SHP77 (cell line): ENCODE data around the gene LDLRAP1.
"Not testable (repeated sequence)": the region's sequence is repeated elsewhere in the genome, so short reads cannot be mapped to it uniquely, and the experiment has no call there.

Experiments
- DNase-seq, 2 experiments: peaks; one replicate each; lab custom pipeline; 2025; lab: John Stamatoyannopoulos, UW

The LDLRAP1 gene, protein sequence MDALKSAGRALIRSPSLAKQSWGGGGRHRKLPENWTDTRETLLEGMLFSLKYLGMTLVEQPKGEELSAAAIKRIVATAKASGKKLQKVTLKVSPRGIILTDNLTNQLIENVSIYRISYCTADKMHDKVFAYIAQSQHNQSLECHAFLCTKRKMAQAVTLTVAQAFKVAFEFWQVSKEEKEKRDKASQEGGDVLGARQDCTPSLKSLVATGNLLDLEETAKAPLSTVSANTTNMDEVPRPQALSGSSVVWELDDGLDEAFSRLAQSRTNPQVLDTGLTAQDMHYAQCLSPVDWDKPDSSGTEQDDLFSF

DNA sequence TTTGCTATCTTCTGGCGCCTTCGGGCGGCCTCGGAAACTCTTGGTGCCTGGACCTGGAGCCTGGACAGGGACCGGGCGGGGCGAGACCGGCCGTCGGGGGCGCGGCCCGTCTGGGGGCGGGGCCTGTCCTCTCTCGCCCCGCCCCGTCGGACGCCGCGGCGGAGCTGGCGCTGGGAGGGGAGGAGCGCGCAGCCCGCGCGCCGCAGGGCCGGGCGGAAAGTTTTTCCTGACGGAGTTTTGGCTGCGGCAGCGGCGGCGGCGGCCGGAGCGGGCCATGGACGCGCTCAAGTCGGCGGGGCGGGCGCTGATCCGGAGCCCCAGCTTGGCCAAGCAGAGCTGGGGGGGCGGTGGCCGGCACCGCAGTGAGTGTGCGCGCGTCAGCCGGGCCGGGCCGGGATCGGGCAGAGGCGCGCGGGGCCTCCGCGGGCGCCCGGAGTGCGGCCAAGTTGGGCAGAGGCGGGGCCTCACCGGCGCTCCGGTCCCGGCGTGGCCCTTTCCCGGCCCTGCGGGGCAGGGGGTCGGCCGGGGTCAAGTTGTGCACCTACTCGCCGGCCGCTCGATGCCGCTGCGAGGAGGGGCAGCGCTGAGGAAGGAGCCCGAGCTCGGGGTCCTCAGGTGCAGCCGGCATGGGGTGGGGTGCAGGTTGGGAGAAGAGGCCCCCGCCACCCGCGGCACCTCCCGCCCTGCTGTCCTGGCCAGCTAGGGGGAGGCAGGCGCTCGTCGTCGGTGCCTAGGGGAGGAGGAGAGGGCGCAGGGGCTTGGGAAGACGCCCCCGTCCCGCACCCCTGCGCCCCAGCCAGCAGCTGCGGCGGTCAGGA, at the start of gene LDLRAP1:
LDLRAP1 (plus strand) TSS at position 182 of the 818 bp plus-strand sequence; CDS start at position 275, 93 bp downstream.
- DNase-seq: no peak

DNA sequence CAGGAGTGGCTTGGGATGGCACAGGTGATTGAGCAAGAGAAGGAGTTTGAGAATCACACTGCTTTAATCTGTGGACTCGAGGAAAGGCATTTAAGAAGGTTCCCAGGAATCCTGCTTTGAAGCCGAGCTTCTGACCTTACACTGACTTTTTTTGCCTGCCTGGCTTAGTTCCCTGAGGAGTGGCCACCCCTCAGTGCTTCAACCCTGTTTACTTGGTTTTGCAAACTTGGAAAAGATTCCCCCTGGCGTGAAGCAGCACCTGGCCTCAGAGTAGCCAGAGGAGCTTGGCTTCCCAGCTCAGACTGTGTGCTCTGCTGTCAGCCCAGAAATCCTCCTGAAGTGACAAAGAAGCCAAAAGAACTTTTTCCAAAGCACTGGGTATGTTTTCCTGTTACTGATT, 48.5 kb upstream of the LDLRAP1 start:
- no peak for DNase-seq

DNA sequence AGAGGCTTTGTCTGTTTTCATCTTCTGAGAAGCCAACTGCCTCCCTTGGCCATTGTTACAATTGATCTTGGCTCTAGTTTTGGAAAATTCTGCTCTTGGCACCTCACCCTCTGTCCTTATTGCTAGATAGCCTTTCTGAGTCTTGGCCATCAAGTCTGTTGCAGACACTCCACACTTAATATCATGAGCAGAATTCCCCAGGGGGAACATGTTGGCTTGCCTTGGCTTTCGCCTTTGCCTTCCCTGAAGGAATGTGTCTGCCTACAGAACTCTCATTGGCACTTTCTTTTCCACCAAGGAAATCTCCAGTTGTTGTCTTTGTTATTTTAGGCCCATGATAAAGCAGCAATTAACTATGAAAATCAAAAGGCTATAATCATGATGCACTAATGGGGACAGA, 42.7 kb upstream of the LDLRAP1 start:
- DNase-seq: no peak

DNA sequence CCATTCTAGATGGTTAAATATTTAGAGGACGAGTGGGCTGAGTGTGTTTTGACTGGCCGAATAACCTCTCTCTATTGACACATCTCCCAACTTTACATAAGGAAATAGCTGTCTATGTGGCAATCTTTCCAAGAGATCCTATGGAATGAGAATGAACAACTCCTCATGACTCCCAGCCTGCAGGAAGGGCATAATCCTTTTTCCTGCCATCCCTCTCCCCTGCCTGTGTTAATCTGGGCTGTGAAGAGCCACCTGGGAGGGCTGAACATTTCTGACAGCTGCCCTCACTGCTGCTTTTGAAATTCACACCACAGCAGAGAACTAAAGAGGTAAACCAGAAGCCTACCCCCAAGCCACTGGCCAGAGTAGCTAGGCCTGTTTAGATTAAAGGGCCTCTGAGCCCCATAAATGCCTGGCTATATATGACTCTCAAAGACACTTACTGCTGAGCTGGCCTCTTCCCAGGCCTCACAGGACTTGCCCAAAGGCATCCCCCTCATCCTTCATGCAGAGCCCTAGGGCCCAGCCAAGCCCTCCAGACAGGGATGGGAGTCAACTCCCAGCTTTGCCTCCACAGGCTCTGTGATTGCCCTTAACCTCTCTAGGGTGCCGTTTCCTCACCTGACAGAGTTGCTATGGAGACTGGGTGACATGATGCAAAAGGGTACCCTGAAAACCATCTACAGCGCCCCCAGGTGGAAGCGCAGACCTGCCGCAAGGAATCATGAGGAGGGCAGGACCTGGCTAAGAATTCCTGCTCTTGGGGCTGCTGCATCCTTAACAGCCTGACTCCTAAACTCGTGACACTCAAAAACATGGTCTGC, 42.0 kb upstream of the LDLRAP1 start:
- DNase-seq: no peak

DNA sequence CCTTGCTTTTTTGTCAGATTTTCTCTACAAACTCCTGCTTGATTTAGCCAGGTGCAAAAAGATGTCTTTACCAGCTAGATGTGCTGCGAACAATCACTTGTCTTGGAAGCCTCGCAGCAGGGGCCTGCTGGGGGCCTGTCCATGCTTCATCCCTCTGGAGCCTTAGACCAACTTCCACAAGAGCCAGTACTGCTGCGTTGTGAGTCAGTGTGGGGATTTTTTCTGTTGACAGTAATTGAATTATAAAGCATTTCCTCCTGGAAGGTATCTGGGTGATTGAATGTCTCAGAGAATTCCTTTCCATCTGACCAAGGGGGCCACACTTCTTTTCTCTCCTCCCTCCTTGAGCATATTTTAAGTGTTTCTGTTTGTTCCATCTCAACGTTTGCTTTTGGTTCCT, 40.4 kb upstream of the LDLRAP1 start:
- no peak for DNase-seq

DNA sequence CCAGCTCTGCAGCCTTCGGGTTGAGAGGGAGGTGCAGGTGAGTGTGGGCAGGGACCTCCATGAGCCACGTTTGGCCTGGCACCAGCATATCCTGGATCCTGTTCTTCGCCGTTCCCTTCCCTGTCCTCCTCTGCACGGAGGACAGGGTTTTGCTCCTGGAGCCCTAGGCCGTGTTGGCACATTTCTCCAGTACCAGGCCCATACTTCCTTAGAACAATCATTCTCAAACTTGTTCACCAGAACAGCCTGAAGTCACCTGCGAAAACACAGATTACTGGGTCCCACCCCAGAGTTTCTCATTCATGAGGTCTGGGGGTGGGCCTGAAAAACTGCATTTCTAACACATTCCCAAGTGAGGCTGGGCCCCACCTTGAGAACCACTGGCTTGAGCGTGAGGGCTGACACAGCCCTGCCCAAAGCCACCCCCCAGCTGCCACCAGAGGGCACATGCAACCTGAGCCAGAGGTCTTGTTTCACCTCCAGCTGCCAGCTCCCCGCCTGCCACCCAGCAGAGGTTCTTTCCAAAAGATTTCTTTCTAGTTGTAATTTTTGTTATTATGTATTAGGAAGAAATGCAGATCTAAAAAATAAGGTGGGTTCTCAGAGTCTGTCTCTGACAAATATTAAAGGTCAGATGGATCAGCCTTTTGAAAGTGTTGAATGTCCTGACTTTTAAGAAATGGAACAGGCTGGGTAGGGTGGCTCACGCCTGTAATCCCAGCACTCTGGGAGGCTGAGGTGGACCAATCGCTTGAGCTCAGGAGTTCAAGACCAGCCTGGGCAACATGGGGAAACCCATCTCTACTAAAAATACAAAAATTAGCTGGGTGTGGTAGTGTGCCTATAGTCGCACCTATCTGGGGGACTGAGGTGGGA, 39.6 kb upstream of the LDLRAP1 start:
- peak; percentile 26 to 64 for DNase-seq

DNA sequence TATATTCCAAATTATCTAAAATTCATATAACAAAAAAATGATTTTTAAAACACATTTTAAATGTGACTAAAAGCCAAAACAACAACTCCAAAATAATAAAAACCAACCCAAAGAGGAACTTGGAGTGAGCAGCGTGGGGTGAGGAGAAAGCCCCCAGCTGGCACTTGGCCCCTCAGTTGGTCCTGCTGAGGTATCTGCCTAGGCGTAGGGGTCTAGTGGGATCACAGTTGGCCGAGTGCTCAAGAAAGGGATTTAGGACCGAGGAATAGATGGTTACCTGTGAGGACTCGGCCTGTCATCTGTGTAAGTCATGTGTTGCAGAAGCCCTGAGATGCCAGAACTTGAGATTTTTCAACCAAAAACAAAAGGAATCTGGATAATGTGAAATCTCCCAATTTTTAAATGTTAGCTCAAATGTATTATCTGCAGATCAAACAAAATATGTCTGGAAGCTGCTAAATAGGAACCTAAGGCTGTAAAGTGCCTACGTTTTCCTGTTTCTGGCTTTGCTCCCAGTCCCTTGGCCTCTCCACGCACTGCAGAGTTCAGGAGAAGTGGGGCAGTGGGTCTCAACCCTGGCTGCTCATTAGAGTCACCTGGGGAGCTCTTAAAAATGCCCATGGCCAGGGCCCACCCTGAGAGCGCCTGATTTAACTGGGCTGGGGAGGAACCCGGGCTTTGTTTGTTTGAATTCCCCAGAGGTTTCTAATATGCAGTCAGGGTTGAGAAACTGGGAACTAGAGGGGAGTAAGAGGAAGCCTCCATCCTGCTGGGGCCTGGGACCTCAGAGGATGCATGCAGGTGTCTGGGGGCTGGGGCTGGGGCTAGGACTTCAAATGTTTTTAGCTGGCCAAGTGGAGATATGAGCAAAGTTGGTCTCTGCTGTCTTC, 38.5 kb upstream of the LDLRAP1 start:
- no peak for DNase-seq

DNA sequence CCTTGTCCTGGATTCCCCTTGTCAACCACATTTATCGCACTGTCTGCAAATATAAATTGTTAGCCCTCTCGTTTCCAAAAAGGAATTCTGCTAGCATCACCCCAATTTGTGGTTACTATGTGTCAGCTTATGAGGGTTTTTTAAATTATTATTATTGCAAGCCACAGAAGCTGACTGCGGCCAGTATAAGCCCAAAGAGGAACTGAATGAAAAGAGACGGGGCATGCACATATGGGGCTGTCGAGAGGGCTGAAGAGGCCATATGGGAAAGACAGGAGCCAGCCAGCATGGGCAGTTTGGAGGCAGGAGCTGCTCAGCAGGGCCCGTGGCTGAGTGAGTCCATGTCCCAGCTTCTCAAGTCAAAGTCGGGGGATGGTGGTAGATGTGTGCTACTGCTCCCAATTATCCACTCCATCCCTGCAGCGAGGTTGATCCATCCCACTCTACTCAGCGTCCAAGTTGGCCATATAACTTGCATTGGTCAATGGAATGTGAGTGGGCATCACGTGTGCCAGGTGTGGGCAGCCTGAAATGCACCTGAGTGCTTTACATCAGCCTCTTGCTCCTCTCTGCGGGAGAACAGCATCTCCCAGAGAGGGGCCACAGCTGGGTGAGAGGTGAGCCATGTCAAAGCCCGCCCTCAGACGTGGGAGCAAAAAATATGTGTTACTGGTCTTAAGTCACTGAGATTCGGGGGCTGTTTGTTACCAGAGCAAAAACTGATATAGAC, 37.6 kb upstream of the LDLRAP1 start:
- DNase-seq: no peak

DNA sequence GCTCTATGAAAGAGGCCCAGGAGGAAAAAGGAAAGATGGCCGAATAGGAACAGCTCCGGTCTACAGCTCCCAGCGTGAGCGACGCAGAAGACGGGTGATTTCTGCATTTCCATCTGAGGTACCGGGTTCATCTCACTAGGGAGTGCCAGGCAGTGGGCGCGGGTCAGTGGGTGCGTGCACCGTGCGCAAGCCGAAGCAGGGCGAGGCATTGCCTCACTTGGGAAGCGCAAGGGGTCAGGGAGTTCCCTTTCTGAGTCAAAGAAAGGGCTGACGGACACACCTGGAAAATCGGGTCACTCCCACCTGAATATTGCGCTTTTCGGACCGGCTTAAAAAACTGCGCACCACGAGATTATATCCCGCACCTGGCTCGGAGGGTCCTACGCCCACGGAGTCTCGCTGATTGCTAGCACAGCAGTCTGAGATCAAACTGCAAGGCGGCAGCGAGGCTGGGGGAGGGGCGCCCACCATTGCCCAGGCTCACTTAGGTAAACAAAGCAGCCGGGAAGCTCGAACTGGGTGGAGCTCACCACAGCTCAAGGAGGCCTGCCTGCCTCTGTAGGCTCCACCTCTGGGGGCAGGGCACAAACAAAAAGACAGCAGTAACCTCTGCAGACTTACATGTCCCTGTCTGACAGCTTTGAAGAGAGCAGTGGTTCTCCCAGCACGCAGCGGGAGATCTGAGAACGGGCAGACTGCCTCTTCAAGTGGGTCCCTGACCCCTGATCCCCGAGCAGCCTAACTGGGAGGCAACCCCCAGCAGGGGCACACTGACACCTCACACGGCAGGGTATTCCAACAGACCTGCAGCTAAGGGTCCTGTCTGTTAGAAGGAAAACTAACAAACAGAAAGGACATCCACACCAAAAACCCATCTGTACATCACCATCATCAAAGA, 36.6 kb upstream of the LDLRAP1 start:
- DNase-seq: not testable (repeated sequence)

DNA sequence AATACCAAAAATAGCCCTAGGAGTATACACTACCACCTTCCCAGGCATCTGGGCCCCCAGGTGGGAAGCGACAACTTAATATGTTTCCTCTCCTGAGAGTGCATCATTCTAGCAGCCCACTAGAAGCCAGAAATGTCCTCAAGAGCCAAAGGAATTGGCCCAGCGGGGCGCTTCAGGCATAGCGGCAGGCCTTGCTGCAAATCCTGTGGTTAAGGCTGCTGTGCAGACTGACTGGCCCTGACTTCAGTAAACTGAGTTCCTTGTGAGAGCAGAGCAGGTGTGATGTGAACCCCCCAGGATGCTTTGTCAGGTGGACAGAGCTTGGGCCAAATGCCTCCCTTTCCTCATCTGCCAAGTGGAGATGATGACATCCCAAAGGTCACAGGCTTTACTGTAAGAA, 29.7 kb upstream of the LDLRAP1 start:
- DNase-seq: no peak

DNA sequence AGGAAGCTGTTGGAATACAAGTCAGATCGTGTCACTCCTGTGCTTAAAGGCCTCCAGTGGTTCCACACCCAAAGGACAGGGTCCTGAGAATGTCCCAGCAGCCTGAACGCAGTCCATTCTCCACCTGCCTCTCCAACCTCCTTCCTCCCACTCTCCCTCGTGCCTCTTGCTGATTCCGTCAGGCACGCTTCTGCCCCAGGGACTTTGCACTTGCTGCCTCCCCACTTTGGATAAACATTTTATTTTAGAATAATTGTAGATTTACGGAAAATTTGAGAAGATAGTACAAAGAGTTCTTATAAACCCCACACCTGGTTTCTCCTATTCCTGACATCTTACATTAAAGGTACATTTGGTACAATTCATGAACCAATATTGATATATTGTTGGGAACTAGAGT, 28.4 kb upstream of the LDLRAP1 start:
- no peak for DNase-seq

DNA sequence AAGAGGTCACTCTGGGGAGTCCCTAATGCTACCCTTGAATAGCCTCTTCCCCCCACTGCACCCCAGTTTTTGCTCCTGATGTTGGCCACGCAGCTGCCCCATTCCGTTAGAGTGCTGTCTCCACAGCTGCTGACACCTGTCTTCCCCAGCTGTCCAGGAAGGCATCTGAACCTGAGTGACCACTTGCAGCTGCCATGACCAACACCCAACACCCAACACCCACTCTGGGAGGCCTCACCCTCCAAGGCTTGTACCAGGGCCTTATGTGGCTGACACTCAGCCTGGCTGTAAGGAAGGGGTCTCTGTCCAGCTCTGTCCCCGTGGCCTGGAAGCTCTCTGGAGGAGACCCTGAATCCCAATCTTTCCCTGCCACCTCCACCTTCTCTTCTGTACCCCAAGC, 26.7 kb upstream of the LDLRAP1 start:
- DNase-seq: no peak

DNA sequence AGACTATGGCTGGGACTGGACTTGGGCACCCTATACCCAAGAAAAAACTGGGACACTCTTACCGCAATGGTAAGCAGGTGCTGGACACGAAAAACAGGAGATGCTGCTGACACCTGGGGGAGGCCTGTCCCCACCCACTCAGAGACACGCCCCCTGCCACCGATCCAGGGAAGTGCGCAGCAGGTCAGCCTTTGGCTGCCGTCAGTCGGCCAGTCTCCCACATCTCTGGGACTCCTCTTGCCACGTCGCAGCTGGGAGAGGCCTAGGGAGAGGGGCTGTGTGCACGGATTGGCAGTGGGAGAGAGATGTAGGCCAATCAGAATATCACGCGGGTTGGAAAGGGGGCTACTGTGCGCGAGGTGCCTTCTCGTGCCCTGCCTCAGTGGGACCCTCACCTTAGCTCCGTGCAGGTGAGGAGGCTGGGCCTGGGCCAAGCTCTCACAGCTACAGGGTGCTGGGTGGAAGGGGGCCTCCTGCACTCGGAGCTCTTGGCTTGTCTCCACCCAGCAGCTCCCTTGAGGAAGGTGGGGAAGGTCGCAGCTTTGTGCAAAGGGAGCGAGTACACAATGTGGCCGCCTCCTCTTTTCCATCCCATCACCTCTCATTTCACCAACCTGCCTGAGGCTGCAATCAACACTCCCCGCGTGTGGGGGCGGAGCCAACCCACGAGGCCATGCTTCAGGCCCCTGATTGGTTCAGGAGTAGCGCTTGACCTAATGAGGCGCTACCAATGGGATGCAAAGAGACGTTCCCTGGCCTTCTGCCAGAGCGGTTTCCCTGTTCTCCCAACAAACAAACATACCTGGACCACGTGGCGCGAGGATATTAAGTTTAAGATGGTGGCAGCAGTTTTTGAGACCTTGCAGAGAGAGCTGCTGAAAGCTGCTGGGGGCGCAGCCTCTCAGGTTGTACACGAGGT, 25.7 kb upstream of the LDLRAP1 start:
- no peak for DNase-seq

DNA sequence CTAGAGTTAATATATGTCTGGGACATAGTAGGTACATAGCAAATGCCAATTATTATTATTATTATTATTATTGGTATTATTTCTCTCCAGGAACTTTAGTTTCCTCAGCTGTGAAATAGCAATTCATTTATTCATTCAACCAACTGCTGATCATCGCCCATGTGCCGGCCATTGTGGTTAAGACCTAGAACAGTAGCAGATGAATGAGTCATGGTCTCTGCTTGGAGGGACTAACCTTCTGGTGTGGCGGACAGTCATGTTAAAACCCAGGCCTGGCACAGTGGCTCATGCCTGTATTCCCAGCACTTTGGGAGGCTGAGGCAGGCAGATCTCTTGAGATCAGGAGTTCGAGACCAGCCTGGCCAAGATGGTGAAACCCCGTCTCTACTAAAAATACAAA, 23.8 kb upstream of the LDLRAP1 start:
- no peak for DNase-seq

DNA sequence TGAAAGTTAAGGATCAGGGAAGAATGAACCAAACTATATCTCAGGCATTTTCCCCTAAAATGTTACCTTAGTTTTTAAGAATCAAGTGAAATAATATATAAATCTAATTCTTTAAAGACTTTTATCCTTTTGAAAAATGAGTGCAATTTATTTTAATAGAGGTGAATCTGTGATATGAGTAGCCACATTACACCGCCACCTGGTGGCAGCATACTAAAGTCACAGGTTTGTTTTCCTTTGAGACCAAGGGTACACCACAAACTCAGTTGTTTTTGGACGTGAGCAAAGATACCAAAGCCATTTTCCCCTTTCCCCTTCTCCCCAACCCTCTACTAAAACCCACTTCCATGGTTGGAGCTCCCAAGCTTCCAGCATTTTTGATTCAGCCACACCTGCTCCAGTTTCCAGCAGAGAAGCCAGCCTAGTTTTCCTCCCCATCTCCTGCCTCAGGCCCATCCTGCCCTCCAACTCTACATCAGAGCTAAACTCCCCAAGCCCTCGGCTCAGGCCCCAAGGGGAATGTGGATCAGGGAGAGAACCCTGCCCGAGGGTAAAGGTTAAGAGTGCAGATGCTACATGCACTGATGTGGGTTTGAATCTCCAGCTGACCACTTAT, 22.9 kb upstream of the LDLRAP1 start:
- DNase-seq: peak; percentile 29 to 43

DNA sequence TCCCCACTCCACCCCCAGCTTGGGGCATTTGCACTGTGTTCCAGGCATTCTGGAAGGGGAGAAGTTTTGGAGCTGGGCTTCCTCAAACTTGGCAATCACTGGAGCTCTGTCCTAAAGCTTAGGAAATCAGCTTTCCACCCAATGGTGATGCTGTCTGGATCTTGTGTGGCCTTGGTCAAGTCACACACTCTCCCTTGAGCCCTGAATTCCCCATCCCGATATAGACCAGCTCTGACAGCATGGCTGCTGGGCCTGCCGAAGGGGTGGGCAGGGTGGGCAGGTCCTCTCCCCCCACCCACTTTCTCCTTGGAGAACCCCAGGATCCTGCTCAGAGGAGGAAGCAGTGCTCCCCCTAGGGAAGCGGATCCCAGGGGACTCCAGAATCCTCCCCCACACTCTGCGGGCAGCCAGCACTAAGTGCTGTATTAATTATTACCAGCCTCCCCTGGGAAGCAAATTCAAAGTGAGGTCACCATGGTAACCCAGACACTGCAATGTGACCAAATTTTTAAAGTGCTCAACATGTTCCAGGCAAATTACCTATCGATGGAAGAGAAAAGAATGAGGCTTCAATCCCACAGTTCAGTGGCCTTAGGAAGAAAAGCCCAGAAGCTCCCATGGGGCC, 21.3 kb upstream of the LDLRAP1 start:
- no peak for DNase-seq

DNA sequence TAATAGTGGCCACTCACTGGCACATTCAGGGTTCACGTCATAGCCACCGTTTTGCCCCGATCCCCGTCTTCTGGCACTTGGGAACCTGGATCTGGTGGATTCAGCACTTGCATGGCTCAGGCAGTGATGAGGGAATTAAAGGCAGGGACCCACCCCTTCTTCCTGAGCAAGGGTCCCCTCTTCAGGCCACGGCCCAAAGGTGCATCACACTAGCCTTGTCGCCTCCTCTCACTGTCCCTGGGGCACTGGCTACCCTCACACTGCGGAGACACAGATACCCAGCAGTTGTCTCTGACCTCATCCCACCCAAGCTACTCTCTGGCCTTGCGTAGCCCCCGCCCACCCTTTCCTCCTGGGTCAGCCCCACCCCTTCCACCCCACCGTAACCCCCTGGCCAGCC, 19.9 kb upstream of the LDLRAP1 start:
- DNase-seq: peak; percentile 47 to 48
